HEK293 (cell line): ENCODE data around the gene FOXP4.

Source experiments
- ZNF114 ChIP-seq: fragments of 450-650 bp; formaldehyde crosslinking; IDR thresholded peaks from 2 replicates; pipeline ENCODE4 v1.5.0; 2017; ENCODE audit warnings: missing biosample characterization, missing genetic modification characterization
- ZNF274 ChIP-seq, 2 experiments: fragments of 200-500 bp in 1 of 2; fragments of 450-650 bp in 1 of 2; sonication (Bioruptor generic) in 1 of 2; formaldehyde crosslinking in 1 of 2; IDR thresholded peaks; 2 replicates each; pipeline versions ENCODE4 v1.5.1 to v1.6.1; 2014 to 2016; ENCODE audit warnings: borderline replicate concordance in 1 of 2, inconsistent platforms in 1 of 2, low read length in 1 of 2, missing biosample characterization in 1 of 2, missing genetic modification characterization in 1 of 2
- ZNF747 ChIP-seq: fragments of 450-650 bp; formaldehyde crosslinking; IDR thresholded peaks from 2 replicates; pipeline ENCODE4 v1.5.1; 2016; ENCODE audit warnings: missing biosample characterization, missing genetic modification characterization
- ZNF792 ChIP-seq: fragments of 450-650 bp; formaldehyde crosslinking; IDR thresholded peaks from 2 replicates; pipeline ENCODE4 v1.5.1; 2016; ENCODE audit warnings: missing biosample characterization, missing genetic modification characterization
- TF ChIP-seq, protein P1 (sequence below): fragments of 450-650 bp; formaldehyde crosslinking; IDR thresholded peaks from 2 replicates; pipeline ENCODE4 v1.5.1; 2017; ENCODE audit warnings: missing biosample characterization, missing genetic modification characterization
- TF ChIP-seq, protein P2 (sequence below): fragments of 450-650 bp; IDR thresholded peaks from 2 replicates; pipeline ENCODE4 v1.5.1; 2018; ENCODE audit warnings: missing biosample characterization, missing genetic modification characterization
- TF ChIP-seq, protein P3 (sequence below): fragments of 450-650 bp; formaldehyde crosslinking; IDR thresholded peaks from 2 replicates; pipeline ENCODE4 v1.5.1; 2016; ENCODE audit warnings: missing biosample characterization, missing genetic modification characterization
- TF ChIP-seq, protein P4 (sequence below): fragments of 450-650 bp; formaldehyde crosslinking; IDR thresholded peaks from 2 replicates; pipeline ENCODE4 v1.5.1; 2016; ENCODE audit warnings: missing biosample characterization, missing genetic modification characterization
- TF ChIP-seq, protein P5 (sequence below): fragments of 450-650 bp; formaldehyde crosslinking; IDR thresholded peaks from 2 replicates; pipeline ENCODE4 v1.5.1; 2016; ENCODE audit warnings: missing biosample characterization, missing genetic modification characterization
- TF ChIP-seq, protein P6 (sequence below): fragments of 450-650 bp; formaldehyde crosslinking; IDR thresholded peaks from 2 replicates; pipeline ENCODE4 v1.5.1; 2016; ENCODE audit warnings: missing biosample characterization, missing genetic modification characterization
- TF ChIP-seq, protein P7 (sequence below): fragments of 450-650 bp; formaldehyde crosslinking; IDR thresholded peaks from 2 replicates; pipeline ENCODE4 v1.5.1; 2016; ENCODE audit warnings: missing biosample characterization, missing genetic modification characterization, low read depth
- TF ChIP-seq, protein P8 (sequence below): fragments of 450-650 bp; formaldehyde crosslinking; conservative IDR thresholded peaks from 2 replicates; pipeline ENCODE4 v1.5.1; 2016; ENCODE audit warnings: low read depth, missing biosample characterization, missing genetic modification characterization

DNA sequence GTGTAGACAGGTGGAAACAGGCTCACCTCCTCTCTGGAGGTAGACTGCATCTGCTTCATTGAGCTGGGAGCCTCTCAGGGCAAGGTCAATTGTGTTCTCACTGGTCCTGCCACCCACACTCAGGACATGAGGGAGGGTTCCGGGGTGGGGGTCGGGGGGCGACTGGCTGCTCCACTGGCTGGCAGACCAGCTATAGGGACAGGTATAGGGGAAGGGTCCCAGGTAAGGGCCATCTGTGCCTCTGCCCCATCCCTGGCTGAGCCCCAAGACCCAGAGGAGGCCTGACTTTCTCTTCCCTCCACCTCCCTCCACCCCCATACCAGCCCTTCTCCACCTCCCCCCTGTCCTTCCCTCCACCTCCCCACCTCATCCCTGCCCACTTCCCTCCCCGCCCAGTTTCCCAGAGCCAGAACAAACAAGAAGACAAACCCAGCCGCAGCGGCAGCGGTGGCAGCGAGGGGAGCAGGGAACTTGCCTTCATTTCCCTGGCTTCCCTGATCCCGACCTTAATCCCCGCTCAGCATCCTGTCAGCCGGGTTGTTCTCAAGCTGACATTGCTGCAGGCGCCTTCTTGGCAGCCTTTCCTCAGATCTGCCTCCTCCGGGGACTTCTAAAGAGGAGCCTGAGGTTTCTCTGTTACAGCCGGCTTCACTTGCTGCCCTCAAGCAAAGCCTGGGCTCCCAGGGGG is 18.3 kb upstream of the FOXP4 start:
- TF ChIP-seq, protein P1, sequence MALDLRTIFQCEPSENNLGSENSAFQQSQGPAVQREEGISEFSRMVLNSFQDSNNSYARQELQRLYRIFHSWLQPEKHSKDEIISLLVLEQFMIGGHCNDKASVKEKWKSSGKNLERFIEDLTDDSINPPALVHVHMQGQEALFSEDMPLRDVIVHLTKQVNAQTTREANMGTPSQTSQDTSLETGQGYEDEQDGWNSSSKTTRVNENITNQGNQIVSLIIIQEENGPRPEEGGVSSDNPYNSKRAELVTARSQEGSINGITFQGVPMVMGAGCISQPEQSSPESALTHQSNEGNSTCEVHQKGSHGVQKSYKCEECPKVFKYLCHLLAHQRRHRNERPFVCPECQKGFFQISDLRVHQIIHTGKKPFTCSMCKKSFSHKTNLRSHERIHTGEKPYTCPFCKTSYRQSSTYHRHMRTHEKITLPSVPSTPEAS (tag by site-specific recombination): no peak
- TF ChIP-seq, protein P2, sequence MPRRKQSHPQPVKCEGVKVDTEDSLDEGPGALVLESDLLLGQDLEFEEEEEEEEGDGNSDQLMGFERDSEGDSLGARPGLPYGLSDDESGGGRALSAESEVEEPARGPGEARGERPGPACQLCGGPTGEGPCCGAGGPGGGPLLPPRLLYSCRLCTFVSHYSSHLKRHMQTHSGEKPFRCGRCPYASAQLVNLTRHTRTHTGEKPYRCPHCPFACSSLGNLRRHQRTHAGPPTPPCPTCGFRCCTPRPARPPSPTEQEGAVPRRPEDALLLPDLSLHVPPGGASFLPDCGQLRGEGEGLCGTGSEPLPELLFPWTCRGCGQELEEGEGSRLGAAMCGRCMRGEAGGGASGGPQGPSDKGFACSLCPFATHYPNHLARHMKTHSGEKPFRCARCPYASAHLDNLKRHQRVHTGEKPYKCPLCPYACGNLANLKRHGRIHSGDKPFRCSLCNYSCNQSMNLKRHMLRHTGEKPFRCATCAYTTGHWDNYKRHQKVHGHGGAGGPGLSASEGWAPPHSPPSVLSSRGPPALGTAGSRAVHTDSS (tag by site-specific recombination): no peak
- TF ChIP-seq, protein P3, sequence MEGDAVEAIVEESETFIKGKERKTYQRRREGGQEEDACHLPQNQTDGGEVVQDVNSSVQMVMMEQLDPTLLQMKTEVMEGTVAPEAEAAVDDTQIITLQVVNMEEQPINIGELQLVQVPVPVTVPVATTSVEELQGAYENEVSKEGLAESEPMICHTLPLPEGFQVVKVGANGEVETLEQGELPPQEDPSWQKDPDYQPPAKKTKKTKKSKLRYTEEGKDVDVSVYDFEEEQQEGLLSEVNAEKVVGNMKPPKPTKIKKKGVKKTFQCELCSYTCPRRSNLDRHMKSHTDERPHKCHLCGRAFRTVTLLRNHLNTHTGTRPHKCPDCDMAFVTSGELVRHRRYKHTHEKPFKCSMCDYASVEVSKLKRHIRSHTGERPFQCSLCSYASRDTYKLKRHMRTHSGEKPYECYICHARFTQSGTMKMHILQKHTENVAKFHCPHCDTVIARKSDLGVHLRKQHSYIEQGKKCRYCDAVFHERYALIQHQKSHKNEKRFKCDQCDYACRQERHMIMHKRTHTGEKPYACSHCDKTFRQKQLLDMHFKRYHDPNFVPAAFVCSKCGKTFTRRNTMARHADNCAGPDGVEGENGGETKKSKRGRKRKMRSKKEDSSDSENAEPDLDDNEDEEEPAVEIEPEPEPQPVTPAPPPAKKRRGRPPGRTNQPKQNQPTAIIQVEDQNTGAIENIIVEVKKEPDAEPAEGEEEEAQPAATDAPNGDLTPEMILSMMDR (tag by site-specific recombination): no peak
- TF ChIP-seq, protein P4, sequence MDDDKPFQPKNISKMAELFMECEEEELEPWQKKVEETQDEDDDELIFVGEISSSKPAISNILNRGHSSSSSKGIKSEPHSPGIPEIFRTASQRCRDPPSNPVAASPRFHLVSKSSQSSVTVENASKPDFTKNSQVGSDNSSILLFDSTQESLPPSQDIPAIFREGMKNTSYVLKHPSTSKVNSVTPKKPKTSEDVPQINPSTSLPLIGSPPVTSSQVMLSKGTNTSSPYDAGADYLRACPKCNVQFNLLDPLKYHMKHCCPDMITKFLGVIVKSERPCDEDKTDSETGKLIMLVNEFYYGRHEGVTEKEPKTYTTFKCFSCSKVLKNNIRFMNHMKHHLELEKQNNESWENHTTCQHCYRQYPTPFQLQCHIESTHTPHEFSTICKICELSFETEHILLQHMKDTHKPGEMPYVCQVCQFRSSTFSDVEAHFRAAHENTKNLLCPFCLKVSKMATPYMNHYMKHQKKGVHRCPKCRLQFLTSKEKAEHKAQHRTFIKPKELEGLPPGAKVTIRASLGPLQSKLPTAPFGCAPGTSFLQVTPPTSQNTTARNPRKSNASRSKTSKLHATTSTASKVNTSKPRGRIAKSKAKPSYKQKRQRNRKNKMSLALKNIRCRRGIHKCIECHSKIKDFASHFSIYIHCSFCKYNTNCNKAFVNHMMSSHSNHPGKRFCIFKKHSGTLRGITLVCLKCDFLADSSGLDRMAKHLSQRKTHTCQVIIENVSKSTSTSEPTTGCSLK (tag by site-specific recombination): no peak
- no peak for TF ChIP-seq ZNF792 (tag by site-specific recombination)
- TF ChIP-seq, protein P5, sequence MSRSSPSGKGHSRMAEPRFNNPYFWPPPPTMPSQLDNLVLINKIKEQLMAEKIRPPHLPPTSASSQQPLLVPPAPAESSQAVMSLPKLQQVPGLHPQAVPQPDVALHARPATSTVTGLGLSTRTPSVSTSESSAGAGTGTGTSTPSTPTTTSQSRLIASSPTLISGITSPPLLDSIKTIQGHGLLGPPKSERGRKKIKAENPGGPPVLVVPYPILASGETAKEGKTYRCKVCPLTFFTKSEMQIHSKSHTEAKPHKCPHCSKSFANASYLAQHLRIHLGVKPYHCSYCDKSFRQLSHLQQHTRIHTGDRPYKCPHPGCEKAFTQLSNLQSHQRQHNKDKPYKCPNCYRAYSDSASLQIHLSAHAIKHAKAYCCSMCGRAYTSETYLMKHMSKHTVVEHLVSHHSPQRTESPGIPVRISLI (tag by site-specific recombination): no peak
- TF ChIP-seq, protein P6, sequence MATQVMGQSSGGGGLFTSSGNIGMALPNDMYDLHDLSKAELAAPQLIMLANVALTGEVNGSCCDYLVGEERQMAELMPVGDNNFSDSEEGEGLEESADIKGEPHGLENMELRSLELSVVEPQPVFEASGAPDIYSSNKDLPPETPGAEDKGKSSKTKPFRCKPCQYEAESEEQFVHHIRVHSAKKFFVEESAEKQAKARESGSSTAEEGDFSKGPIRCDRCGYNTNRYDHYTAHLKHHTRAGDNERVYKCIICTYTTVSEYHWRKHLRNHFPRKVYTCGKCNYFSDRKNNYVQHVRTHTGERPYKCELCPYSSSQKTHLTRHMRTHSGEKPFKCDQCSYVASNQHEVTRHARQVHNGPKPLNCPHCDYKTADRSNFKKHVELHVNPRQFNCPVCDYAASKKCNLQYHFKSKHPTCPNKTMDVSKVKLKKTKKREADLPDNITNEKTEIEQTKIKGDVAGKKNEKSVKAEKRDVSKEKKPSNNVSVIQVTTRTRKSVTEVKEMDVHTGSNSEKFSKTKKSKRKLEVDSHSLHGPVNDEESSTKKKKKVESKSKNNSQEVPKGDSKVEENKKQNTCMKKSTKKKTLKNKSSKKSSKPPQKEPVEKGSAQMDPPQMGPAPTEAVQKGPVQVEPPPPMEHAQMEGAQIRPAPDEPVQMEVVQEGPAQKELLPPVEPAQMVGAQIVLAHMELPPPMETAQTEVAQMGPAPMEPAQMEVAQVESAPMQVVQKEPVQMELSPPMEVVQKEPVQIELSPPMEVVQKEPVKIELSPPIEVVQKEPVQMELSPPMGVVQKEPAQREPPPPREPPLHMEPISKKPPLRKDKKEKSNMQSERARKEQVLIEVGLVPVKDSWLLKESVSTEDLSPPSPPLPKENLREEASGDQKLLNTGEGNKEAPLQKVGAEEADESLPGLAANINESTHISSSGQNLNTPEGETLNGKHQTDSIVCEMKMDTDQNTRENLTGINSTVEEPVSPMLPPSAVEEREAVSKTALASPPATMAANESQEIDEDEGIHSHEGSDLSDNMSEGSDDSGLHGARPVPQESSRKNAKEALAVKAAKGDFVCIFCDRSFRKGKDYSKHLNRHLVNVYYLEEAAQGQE (tag by site-specific recombination): no peak
- no peak for TF ChIP-seq ZNF747 (tag by site-specific recombination)
- TF ChIP-seq, protein P7, sequence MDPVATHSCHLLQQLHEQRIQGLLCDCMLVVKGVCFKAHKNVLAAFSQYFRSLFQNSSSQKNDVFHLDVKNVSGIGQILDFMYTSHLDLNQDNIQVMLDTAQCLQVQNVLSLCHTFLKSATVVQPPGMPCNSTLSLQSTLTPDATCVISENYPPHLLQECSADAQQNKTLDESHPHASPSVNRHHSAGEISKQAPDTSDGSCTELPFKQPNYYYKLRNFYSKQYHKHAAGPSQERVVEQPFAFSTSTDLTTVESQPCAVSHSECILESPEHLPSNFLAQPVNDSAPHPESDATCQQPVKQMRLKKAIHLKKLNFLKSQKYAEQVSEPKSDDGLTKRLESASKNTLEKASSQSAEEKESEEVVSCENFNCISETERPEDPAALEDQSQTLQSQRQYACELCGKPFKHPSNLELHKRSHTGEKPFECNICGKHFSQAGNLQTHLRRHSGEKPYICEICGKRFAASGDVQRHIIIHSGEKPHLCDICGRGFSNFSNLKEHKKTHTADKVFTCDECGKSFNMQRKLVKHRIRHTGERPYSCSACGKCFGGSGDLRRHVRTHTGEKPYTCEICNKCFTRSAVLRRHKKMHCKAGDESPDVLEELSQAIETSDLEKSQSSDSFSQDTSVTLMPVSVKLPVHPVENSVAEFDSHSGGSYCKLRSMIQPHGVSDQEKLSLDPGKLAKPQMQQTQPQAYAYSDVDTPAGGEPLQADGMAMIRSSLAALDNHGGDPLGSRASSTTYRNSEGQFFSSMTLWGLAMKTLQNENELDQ (tag by site-specific recombination): no peak
- no peak for TF ChIP-seq ZNF274 (IDR thresholded peaks at IDR 0.05; ENCODE audit: low read length)
- TF ChIP-seq ZNF274 (tag by site-specific recombination; IDR thresholded peaks at IDR 0.05; ENCODE audit: borderline replicate concordance): no peak
- TF ChIP-seq, protein P8, sequence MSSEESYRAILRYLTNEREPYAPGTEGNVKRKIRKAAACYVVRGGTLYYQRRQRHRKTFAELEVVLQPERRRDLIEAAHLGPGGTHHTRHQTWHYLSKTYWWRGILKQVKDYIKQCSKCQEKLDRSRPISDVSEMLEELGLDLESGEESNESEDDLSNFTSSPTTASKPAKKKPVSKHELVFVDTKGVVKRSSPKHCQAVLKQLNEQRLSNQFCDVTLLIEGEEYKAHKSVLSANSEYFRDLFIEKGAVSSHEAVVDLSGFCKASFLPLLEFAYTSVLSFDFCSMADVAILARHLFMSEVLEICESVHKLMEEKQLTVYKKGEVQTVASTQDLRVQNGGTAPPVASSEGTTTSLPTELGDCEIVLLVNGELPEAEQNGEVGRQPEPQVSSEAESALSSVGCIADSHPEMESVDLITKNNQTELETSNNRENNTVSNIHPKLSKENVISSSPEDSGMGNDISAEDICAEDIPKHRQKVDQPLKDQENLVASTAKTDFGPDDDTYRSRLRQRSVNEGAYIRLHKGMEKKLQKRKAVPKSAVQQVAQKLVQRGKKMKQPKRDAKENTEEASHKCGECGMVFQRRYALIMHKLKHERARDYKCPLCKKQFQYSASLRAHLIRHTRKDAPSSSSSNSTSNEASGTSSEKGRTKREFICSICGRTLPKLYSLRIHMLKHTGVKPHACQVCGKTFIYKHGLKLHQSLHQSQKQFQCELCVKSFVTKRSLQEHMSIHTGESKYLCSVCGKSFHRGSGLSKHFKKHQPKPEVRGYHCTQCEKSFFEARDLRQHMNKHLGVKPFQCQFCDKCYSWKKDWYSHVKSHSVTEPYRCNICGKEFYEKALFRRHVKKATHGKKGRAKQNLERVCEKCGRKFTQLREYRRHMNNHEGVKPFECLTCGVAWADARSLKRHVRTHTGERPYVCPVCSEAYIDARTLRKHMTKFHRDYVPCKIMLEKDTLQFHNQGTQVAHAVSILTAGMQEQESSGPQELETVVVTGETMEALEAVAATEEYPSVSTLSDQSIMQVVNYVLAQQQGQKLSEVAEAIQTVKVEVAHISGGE (tag by site-specific recombination): no peak
- no peak for TF ChIP-seq ZNF114
